HG02571 (cell line): ENCODE data around the gene CYP4F22.
"Not testable (repeated sequence)": the region's sequence is repeated elsewhere in the genome, so short reads cannot be mapped to it uniquely, and the experiment has no call there.

Experiments
- ATAC-seq: cut with Tn5 transposase; IDR thresholded peaks from one replicate; pipeline ENCODE4 v1.9.1; 2021; ENCODE audit warnings: mild to moderate bottlenecking, moderate library complexity; ENCODE audit not compliant: unreplicated experiment

CYP4F22 gene

GRCh38 chr19:15533522-15533830 is 25.2 kb downstream of the CYP4F22 start:
- not testable (repeated sequence) for ATAC-seq

- no peak for ATAC-seq
Measured at GRCh38 chr19:15534957-15535864, 26.9 kb downstream of the CYP4F22 start.

GRCh38 chr19:15536350-15536749 is 28.0 kb downstream of the CYP4F22 start:
- no peak for ATAC-seq

- no peak for ATAC-seq
Measured at GRCh38 chr19:15538774-15539173, 30.4 kb downstream of the CYP4F22 start.

- ATAC-seq = no peak
Measured at GRCh38 chr19:15539638-15540037, 31.3 kb downstream of the CYP4F22 start.

- no peak for ATAC-seq
Measured at GRCh38 chr19:15540435-15540834, 32.1 kb downstream of the CYP4F22 start.

GRCh38 chr19:15544283-15544682 is 36.0 kb downstream of the CYP4F22 start:
- no peak for ATAC-seq

GRCh38 chr19:15544970-15545369 is 36.6 kb downstream of the CYP4F22 start:
- ATAC-seq = no peak

- ATAC-seq = no peak
Measured at GRCh38 chr19:15548648-15549047, 40.3 kb downstream of the CYP4F22 start.

- no peak for ATAC-seq
Measured at GRCh38 chr19:15549581-15549980, 41.3 kb downstream of the CYP4F22 start.

- ATAC-seq = no peak
Measured at GRCh38 chr19:15550273-15550672, 41.9 kb downstream of the CYP4F22 start.

GRCh38 chr19:15550929-15551292 is 42.6 kb downstream of the CYP4F22 start:
- no peak for ATAC-seq

GRCh38 chr19:15551293-15552004 is 43.1 kb downstream of the CYP4F22 start:
- ATAC-seq = no peak

- ATAC-seq = no peak
Measured at GRCh38 chr19:15555021-15555420, 46.7 kb downstream of the CYP4F22 start.

GRCh38 chr19:15555759-15556633 is 47.7 kb downstream of the CYP4F22 start:
- ATAC-seq = peak; percentile 58

GRCh38 chr19:15556634-15557181 is 48.4 kb downstream of the CYP4F22 start:
- no peak for ATAC-seq

- no peak for ATAC-seq
Measured at GRCh38 chr19:15557223-15557622, 48.9 kb downstream of the CYP4F22 start.

- ATAC-seq = no peak
Measured at GRCh38 chr19:15562145-15562544, 53.8 kb downstream of the CYP4F22 start.

- no peak for ATAC-seq
Measured at GRCh38 chr19:15562861-15563260, 54.5 kb downstream of the CYP4F22 start.

GRCh38 chr19:15563325-15563794 is 55.0 kb downstream of the CYP4F22 start:
- no peak for ATAC-seq

- no peak for ATAC-seq
Measured at GRCh38 chr19:15563931-15564330, 55.6 kb downstream of the CYP4F22 start.
